Measurements from ENCODE around the gene CCDC127. TPM values are rescaled to one million over a fixed set of nuclear protein-coding genes. Genes with fewer than 3 reads are reported as not detected.

CCDC127 gene
- polyA plus RNA-seq, 1 donor from 2014 or later: 5.1 TPM

DNA sequence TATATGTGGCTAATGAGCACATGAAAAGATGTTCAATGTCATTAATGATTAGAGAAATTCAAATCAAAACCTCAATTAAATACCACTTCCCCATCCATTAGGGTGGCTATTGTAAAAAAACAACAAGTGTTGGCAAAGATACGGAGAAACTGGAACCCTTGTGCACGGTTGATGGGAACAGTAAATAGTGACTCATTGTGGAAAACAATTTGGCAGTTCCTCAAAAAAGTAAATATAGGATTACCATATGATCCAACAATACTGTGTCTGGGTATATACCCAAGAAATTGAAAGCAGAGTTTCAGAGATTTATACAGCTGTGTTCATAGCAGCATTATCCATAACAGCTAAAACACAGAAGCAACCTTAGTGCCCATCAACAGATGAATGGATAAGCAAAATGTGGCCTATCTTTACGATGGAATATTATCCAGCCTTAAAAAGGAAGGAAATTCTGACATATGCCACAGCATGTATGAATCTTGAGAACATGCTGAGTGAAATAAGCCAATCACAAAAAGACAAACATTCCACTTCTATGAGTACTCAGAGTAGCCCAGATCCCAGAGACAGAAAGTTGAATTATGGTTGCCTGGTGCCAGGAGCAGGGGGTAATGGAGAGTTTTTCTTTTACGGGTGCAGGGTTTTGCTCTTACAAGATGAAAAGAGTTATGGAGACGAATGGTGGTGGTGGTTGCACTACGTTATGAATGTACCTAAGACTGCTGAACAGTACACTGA lies 68.0 kb downstream of the CCDC127 start:
- H3K4me3 Mint-ChIP-seq: no peak overlapping the region
- no peaks in the 10 kb centered on the region for H3K4me1 Mint-ChIP-seq
- peaks cover 1% of the 10 kb centered on the region for H3K36me3 Mint-ChIP-seq
- H3K9me3 Mint-ChIP-seq: peaks cover 8 to 25% (median 10%) of the 10 kb centered on the region in 3 donors
- H3K27me3 Mint-ChIP-seq: peaks cover 3% of the 10 kb centered on the region
- no peak overlapping the region for H3K27ac Mint-ChIP-seq

DNA sequence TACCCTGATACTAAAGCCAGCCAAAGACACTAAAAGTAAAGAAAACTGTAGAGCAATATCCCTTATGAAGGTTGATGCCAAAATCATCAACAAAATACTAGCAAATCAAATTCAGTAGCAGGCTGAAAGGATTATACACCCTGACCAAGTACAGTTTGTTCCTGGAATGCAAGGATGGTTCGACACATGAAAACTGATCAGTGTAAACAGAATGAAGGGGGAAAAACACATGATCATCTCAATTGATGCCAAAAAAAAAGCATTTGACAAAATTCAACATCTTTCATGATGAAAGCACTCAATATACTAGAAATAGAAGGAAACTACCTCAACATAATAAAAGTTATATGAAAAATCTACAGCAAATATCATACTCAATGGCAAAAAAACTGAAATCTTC lies 70.2 kb downstream of the CCDC127 start:
- H3K27ac Mint-ChIP-seq: no peak overlapping the region
- H3K9me3 Mint-ChIP-seq: peaks cover 8 to 25% (median 12%) of the 10 kb centered on the region in 3 donors
- no peaks in the 10 kb centered on the region for H3K36me3 Mint-ChIP-seq
- H3K27me3 Mint-ChIP-seq: peaks cover 6% of the 10 kb centered on the region
- H3K4me3 Mint-ChIP-seq: peak overlapping the region in 1 of 4 donors; percentile 20
- H3K4me1 Mint-ChIP-seq: no peaks in the 10 kb centered on the region

Other genes starting within 250 kb of the CCDC127 start
- not detected for gene PLEKHG4B, start 126.0 kb downstream of the CCDC127 start, polyA plus RNA-seq
- not detected for gene LRRC14B, start 26.7 kb downstream of the CCDC127 start, polyA plus RNA-seq
- 177 TPM for gene SDHA, start 167 bp upstream of the CCDC127 start, polyA plus RNA-seq
- gene PDCD6, start 53.5 kb upstream of the CCDC127 start, polyA plus RNA-seq: 179 TPM
- 0.05 TPM for gene AHRR, start 103.6 kb upstream of the CCDC127 start, polyA plus RNA-seq
- gene EXOC3, start 225.0 kb upstream of the CCDC127 start, polyA plus RNA-seq: 25.8 TPM

Measured in IgD-negative memory B cell (primary cell).